HepG2 (cell line): ENCODE measurements around the gene TSHZ2. TPM values are rescaled to one million over a fixed set of nuclear protein-coding genes. Genes with fewer than 3 reads are reported as not detected.

Experiments used
- ATAC-seq: fragments of 200-7000 bp; cut with Tn5 transposase; 3 replicates; pipeline ENCODE4 v1.9.1; 2020; ENCODE audit warnings: mild to moderate bottlenecking, moderate library complexity
- BruUV-seq: library from RNA; stranded (reverse); fragments of 400-500 nt; replicated peaks from 2 replicates; lab custom pipeline; 2021; lab: Mats Ljungman, UMichigan
- CTCF ChIA-PET: fragments of 300-600 bp; formaldehyde crosslinking; extraction: SDS; loops from one replicate; lab custom pipeline; 2021; ENCODE audit warnings: low total read pairs, inconsistent platforms, low intra/inter-chr PET ratio; lab: Yijun Ruan, JAX
- POLR2A ChIA-PET: fragments of 350-600 bp; sonication (Branson Sonifier 250); formaldehyde crosslinking; loops from one replicate; lab custom pipeline; 2020; ENCODE audit warnings: antibody characterized with exemption, inconsistent platforms; lab: Yijun Ruan, JAX
- DNase-seq: peaks from one replicate; pipeline ENCODE4 v3.0.0-alpha.2; 2015; ENCODE audit warnings: low spot score
- FAIRE-seq: peaks from 3 replicates; lab custom pipeline; 2011; peaks lifted over from hg19 to GRCh38; lab: Jason Lieb, UNC
- H2AFZ ChIP-seq: one replicate; pipeline ENCODE4 v1.6.1; 2011; ENCODE audit warnings: low read length, inconsistent platforms
- H3K27ac ChIP-seq: fragments of 300-600 bp; 3 replicates; pipeline ENCODE4 v1.8.0; 2011; ENCODE audit warnings: mixed run types, mild to moderate bottlenecking, mixed read lengths, low read length, inconsistent platforms; ENCODE audit not compliant: insufficient read depth; ENCODE audit errors: extremely low read length
- H3K27me3 ChIP-seq, 2 experiments: fragments of 200-600 bp in 1 of 2; 2 replicates in 1 of 2; 3 replicates in 1 of 2; pipeline versions ENCODE4 v1.6.0 to v1.8.0; 2011; ENCODE audit warnings: low read length in 2 of 2, mild to moderate bottlenecking in 2 of 2, moderate library complexity in 2 of 2, inconsistent platforms in 1 of 2; ENCODE audit not compliant: insufficient read depth in 2 of 2, control insufficient read depth in 1 of 2
- H3K36me3 ChIP-seq, 2 experiments: fragments of 200-600 bp in 1 of 2; replicated peaks in 1 of 2; 2 replicates in 1 of 2; 3 replicates in 1 of 2; pipeline versions ENCODE4 v1.5.1 to v1.8.0; 2011; ENCODE audit warnings: low read length in 2 of 2, inconsistent platforms in 1 of 2; ENCODE audit not compliant: insufficient read depth in 2 of 2, control insufficient read depth in 1 of 2
- H3K4me1 ChIP-seq: 2 replicates; pipeline ENCODE4 v1.5.1; 2012; ENCODE audit warnings: low read length, inconsistent platforms; ENCODE audit not compliant: insufficient read depth
- H3K4me2 ChIP-seq: 2 replicates; pipeline ENCODE4 v1.6.0; 2011; ENCODE audit warnings: low read depth, low read length, inconsistent platforms
- H3K4me3 ChIP-seq, 3 experiments: fragments of 200-600 bp in 1 of 3; sonication (generic), shearing (Covaris generic) in 1 of 3; replicated peaks in 1 of 3; 2 replicates each; pipeline ENCODE4 v1.5.1; 2011 to 2016; ENCODE audit warnings: low read length in 3 of 3, inconsistent platforms in 2 of 3, low read depth in 2 of 3, mild to moderate bottlenecking in 2 of 3, control low read depth in 1 of 3, mixed read lengths in 1 of 3; ENCODE audit not compliant: insufficient read depth in 1 of 3
- H3K79me2 ChIP-seq: one replicate; pipeline ENCODE4 v1.6.1; 2011; ENCODE audit warnings: low read length, inconsistent platforms; ENCODE audit not compliant: insufficient read depth
- H3K9ac ChIP-seq: 2 replicates; pipeline ENCODE4 v1.6.0; 2011; ENCODE audit warnings: mild to moderate bottlenecking, low read depth, low read length, inconsistent platforms; ENCODE audit not compliant: insufficient read depth
- H3K9me3 ChIP-seq: 2 replicates; pipeline ENCODE4 v1.5.1; 2012; ENCODE audit warnings: mild to moderate bottlenecking, low read length
- H4K20me1 ChIP-seq: 2 replicates; pipeline ENCODE4 v1.6.0; 2011; ENCODE audit warnings: inconsistent platforms, mild to moderate bottlenecking, low read length, moderate library complexity; ENCODE audit not compliant: insufficient read depth
- GMEB2 ChIP-seq: IDR thresholded peaks from 2 replicates; pipeline ENCODE4 v1.6.1; 2016; ENCODE audit warnings: missing biosample characterization, missing genetic modification reagents, low read depth
- KDM3A ChIP-seq: IDR thresholded peaks from 2 replicates; pipeline ENCODE4 v1.6.1; 2018; ENCODE audit warnings: low read depth, missing compliant biosample characterization
- MAFF ChIP-seq: IDR thresholded peaks from 2 replicates; pipeline ENCODE4 v1.6.1; 2011; ENCODE audit warnings: low read depth, low read length, improper control_type of control experiment
- MAFK ChIP-seq, 2 experiments: IDR thresholded peaks in 1 of 2; conservative IDR thresholded peaks in 1 of 2; 2 replicates each; pipeline ENCODE4 v1.6.1; 2011; ENCODE audit warnings: improper control_type of control experiment in 2 of 2, low read length in 2 of 2
- RAD51 ChIP-seq: fragments of 450-650 bp; IDR thresholded peaks from 2 replicates; pipeline ENCODE4 v1.6.1; 2016; ENCODE audit warnings: borderline replicate concordance
- SP1 ChIP-seq, 2 experiments: fragments of 450-650 bp in 1 of 2; sonication (generic) in 1 of 2; formaldehyde crosslinking in 1 of 2; IDR thresholded peaks; 2 replicates each; pipeline versions ENCODE4 v1.4.0 to v1.6.1; 2016 to 2020; ENCODE audit warnings: missing genetic modification reagents in 1 of 2
- TEAD3 ChIP-seq: optimal IDR thresholded peaks from 2 replicates; pipeline ENCODE3; 2016; ENCODE audit warnings: borderline replicate concordance
- TFE3 ChIP-seq: IDR thresholded peaks from 2 replicates; pipeline ENCODE4 v1.6.1; 2016
- ZNF83 ChIP-seq: sonication (generic); formaldehyde crosslinking; IDR thresholded peaks from 2 replicates; pipeline ENCODE4 v1.4.0; 2020; ENCODE audit warnings: missing genetic modification reagents, mild to moderate bottlenecking, borderline replicate concordance
- WGBS: methylation state at CpG from one replicate; pipeline ENCODE4 v1.1.6; 2017; ENCODE audit warnings: low lambda C conversion rate; 5-methylcytosine and 5-hydroxymethylcytosine counted together
- in situ Hi-C: cut with HindIII; loops from 2 replicates; pipeline ENCODE4 v1.10.0; 2017; ENCODE audit warnings: low pct_unique_long_range_greater_than_20kb; ENCODE audit not compliant: extremely low pct_ligation_motif_present
- intact Hi-C: fragments of 100-400 bp; cut with micrococcal nuclease; formaldehyde crosslinking; loops from one replicate; pipeline ENCODE4 v1.10.0; 2022; ENCODE audit not compliant: unreplicated experiment
- polyA plus RNA-seq, 8 experiments: library from polyadenylated mRNA; depleted of rRNA in 3 of 8; stranded (reverse) in 7 of 8; unstranded in 1 of 8; fragments of >200 nt; fragmentation: Illumina TruSeq in 4 of 8; extraction: Trizol in 4 of 8; gene quantifications; 2 replicates each; pipeline versions ENCODE4 v1.2.1 to v1.2.3, GENCODE V29; 2011 to 2016; ENCODE audit warnings: low read depth in 4 of 8, missing spikeins in 1 of 8, mixed read lengths in 1 of 8; ENCODE audit not compliant: insufficient read depth in 1 of 8
- total RNA-seq, 5 experiments: library from RNA; depleted of rRNA; stranded (reverse); fragments of >200 nt; fragmentation: Illumina TruSeq; extraction: Trizol; gene quantifications; 2 replicates each; pipeline ENCODE4 v1.2.3, GENCODE V29; 2016; ENCODE audit warnings: low read depth in 1 of 5

Gene TSHZ2
- total and polyA plus RNA-seq, 2 of the 13 experiments (the other 11 are each of a cell fraction or from before 2014, with no cell fraction given) = 0.01 TPM; not detected in 1

- intact Hi-C loops = no loop called here
- Histone ChIP-seq H3K9me3 (no peaks in the 10 kb centered on the region), H3K79me2 (no peaks in the 10 kb centered on the region), H4K20me1 (no peaks in the 10 kb centered on the region), H3K4me3 (no peak overlapping the region), H2AFZ (no peak overlapping the region), H3K4me1 (no peaks in the 10 kb centered on the region)
- ATAC-seq = peak; percentile 44; the same call in 1 of the 3 replicates
- BruUV-seq = no TSS peak
- TF ChIP-seq GMEB2 (no peak), TFE3 (CRISPR knock-in tag) (no peak), TEAD3 (CRISPR knock-in tag) (peak; percentile 18)
- TF ChIP-seq, all 625 proteins: peak for 1
- ChIA-PET CTCF (no interaction called here), POLR2A (no interaction called here)
- Histone ChIP-seq H3K27ac (no peak overlapping the region), H3K4me2 (no peak overlapping the region), H3K36me3 (no peaks in the 10 kb centered on the region), H3K9ac (no peak overlapping the region), H3K27me3 (no peaks in the 10 kb centered on the region; a peak in 1 of 5 replicates)
- in situ Hi-C loops = no loop called here
- no peak for FAIRE-seq
- WGBS = 30% methylated on average over 11 of the region's 11 CpGs
- peak; percentile 40 for DNase-seq
Measured at GRCh38 chr20:53346335-53346648, 374.1 kb downstream of the TSHZ2 start.

GRCh38 chr20:53349730-53350129 is 377.6 kb downstream of the TSHZ2 start:
- DNase-seq = no peak
- Histone ChIP-seq H3K9me3 (no peaks in the 10 kb centered on the region), H3K27ac (no peak overlapping the region), H3K27me3 (no peaks in the 10 kb centered on the region; a peak in 1 of 5 replicates), H4K20me1 (no peaks in the 10 kb centered on the region), H2AFZ (no peak overlapping the region), H3K4me3 (no peak overlapping the region), H3K36me3 (no peaks in the 10 kb centered on the region), H3K9ac (no peak overlapping the region), H3K79me2 (no peaks in the 10 kb centered on the region), H3K4me2 (no peak overlapping the region), H3K4me1 (no peaks in the 10 kb centered on the region)
- peak; percentile 92 to 96 for TF ChIP-seq MAFK (conservative IDR thresholded peaks at IDR 0.05 in 1 of 2, IDR thresholded peaks at IDR 0.05 in 1 of 2; ENCODE audit: low read length in 2 of 2)
- no peak for TF ChIP-seq ZNF83
- no peak for TF ChIP-seq RAD51
- no peak for TF ChIP-seq KDM3A
- TF ChIP-seq MAFF = peak; percentile 92
- TF ChIP-seq SP1 (IDR thresholded peaks at IDR 0.05) = no peak
- no peak for TF ChIP-seq SP1 (CRISPR knock-in tag; IDR thresholded peaks at IDR 0.05)
- 47% methylated on average over 2 of the region's 2 CpGs for WGBS
- ATAC-seq = no peak
- BruUV-seq = no TSS peak
- intact Hi-C loops = no loop called here
- in situ Hi-C loops = no loop called here
- no peak for FAIRE-seq
- ChIA-PET POLR2A (no interaction called here), CTCF (no interaction called here)
